Measurements from ENCODE around the gene MAP3K3. TPM values are rescaled to one million over a fixed set of nuclear protein-coding genes. Genes with fewer than 3 reads are reported as not detected.

Gene MAP3K3
- total and polyA plus RNA-seq, 4 donors, result 24.5 to 56.3 (median 41.5) TPM

DNA sequence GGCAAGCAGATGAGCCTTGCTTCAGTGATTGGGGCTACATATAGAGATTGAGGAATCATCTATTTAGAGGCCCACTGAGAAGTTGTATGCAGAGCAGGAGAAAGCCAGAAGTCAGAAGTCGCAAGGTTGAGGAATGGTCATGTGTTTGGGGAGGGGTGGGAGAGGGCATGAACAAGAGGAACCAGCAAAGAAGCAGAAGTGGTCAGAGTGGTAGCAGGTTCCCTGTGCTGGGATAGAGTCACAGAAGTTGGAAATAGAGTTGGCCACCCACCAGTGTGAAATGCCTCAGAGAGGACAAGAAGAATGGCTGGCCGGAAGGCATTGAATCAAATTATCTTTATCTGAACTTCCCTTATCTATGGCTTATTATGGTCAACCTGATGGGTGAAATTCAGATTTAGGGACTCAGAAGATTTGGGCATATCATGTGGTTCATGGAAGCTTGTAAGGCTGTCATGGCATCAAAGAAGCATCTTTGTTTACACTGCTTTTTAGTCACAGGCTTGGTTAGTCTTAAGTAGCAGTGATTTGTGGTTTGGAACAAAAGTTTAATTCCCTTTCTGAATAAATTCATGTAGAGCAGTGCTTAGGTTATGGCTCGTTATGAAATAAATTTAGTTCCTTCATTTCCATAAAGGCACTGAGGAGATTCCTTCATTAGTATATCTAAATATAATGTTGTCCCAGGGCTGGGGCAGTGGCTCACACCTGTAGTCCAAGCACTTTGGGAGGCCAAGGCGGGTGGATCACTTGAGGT is 19.7 kb downstream of the MAP3K3 start:
- H3K4me3 ChIP-seq, result no peak overlapping the region
- TF ChIP-seq, protein P1, sequence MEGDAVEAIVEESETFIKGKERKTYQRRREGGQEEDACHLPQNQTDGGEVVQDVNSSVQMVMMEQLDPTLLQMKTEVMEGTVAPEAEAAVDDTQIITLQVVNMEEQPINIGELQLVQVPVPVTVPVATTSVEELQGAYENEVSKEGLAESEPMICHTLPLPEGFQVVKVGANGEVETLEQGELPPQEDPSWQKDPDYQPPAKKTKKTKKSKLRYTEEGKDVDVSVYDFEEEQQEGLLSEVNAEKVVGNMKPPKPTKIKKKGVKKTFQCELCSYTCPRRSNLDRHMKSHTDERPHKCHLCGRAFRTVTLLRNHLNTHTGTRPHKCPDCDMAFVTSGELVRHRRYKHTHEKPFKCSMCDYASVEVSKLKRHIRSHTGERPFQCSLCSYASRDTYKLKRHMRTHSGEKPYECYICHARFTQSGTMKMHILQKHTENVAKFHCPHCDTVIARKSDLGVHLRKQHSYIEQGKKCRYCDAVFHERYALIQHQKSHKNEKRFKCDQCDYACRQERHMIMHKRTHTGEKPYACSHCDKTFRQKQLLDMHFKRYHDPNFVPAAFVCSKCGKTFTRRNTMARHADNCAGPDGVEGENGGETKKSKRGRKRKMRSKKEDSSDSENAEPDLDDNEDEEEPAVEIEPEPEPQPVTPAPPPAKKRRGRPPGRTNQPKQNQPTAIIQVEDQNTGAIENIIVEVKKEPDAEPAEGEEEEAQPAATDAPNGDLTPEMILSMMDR (IDR thresholded peaks at IDR 0.05; ENCODE audit: control extremely low read depth, extremely low read depth), result no peak
- DNase-seq, result peak in 2 of 3 donors; percentile 20 to 22
- H3K4me1 ChIP-seq (ENCODE audit: control insufficient read depth in 5 of 5, insufficient read depth in 5 of 5, low read length in 5 of 5), result peaks cover 0 to 13% (median 0%) of the 10 kb centered on the region in 5 donors
- H3K27ac ChIP-seq (ENCODE audit: low read depth in 1 of 2, low read length in 1 of 2), result no peak overlapping the region
- H3K9me3 ChIP-seq (ENCODE audit: control insufficient read depth in 4 of 4, insufficient read depth in 3 of 4, low read length in 3 of 4), result peaks cover 0 to 3% (median 0%) of the 10 kb centered on the region in 4 donors
- no peak overlapping the region for H3K9ac ChIP-seq (ENCODE audit: insufficient read depth in 1 of 2, low read length in 2 of 2)
- peak; percentile 71 for ATAC-seq (ENCODE audit: insufficient read depth, low FRiP score)
- peaks cover 5 to 23% (median 13%) of the 10 kb centered on the region in 4 donors for H3K36me3 ChIP-seq (ENCODE audit: control insufficient read depth in 4 of 4, insufficient read depth in 4 of 4, low read length in 4 of 4)
- no peaks in the 10 kb centered on the region for H3K27me3 ChIP-seq (ENCODE audit: control insufficient read depth in 3 of 3, insufficient read depth in 3 of 3, low read length in 2 of 3)
- WGBS, 2 donors, result 46 to 81% methylated on average over 4 of the region's 4 CpGs

DNA sequence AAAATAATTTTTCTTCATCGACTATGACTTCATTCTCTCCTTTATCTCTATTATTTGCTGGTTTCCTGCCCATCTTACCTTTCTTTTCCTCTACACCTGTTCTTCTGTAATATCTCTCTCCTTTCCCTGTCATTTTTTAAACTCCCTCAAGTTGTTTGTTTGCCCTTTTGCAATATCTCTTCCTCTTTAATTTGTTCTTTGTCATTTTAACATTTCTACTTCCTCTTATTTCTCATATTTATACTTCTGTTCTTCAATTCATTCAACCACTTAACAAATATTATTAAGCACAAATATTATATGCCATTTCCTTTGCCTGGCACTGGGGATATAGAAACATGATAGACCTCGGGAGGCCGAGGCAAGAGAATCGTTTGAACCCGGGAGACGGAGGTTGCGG is 22.6 kb downstream of the MAP3K3 start:
- 85 to 91% methylated on average over 7 of the region's 7 CpGs for WGBS, 2 donors
- peaks cover 0 to 13% (median 7%) of the 10 kb centered on the region in 5 donors for H3K4me1 ChIP-seq (ENCODE audit: control insufficient read depth in 5 of 5, insufficient read depth in 5 of 5, low read length in 5 of 5)
- peak overlapping the region in 1 of 2 donors; percentile 74 for H3K27ac ChIP-seq (ENCODE audit: low read depth in 1 of 2, low read length in 1 of 2)
- H3K4me3 ChIP-seq, result no peak overlapping the region
- H3K36me3 ChIP-seq (ENCODE audit: control insufficient read depth in 4 of 4, insufficient read depth in 4 of 4, low read length in 4 of 4), result peaks cover 12 to 17% (median 14%) of the 10 kb centered on the region in 4 donors
- H3K9me3 ChIP-seq (ENCODE audit: control insufficient read depth in 4 of 4, insufficient read depth in 3 of 4, low read length in 3 of 4), result peaks cover 0 to 3% (median 0%) of the 10 kb centered on the region in 4 donors
- ATAC-seq (ENCODE audit: insufficient read depth, low FRiP score) (no peak), DNase-seq (no peak)
- no peaks in the 10 kb centered on the region for H3K27me3 ChIP-seq (ENCODE audit: control insufficient read depth in 3 of 3, insufficient read depth in 3 of 3, low read length in 2 of 3)
- TF ChIP-seq, protein P1 (IDR thresholded peaks at IDR 0.05; ENCODE audit: control extremely low read depth, extremely low read depth), result no peak
- H3K9ac ChIP-seq (ENCODE audit: insufficient read depth in 1 of 2, low read length in 2 of 2), result no peak overlapping the region

DNA sequence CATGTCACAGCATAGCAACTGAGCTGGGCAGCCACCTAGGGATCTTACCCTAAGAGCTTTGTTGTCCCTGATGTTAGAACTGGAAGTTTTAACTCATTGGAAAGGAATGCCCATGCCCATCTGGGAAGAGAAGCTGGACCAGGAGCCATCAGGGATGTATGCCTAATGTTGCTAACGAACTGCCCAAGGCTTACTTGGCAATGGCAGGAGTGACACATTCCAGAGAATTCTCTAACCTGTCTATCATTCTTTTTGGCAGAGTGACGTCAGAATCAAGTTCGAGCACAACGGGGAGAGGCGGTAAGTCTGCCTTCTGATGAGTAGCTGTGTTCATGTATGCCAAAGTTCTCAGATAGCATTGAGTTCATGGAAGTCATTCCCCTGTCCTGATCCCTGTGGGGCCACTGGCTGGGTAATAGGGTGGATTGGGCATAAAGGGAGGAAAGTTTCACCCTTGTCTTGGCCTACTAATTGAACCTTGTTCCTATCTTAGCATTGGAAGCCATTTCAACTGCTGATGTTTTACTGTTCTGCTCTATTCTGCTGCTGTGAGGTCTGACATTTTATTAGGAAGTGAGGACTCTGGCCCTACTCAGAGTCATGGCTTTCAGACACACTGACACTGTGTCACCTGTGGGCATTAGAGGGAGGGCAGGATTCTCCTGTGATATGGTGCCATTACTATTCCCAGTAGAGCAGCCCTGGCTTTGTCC is 23.7 kb downstream of the MAP3K3 start:
- peaks cover 0 to 13% (median 7%) of the 10 kb centered on the region in 5 donors for H3K4me1 ChIP-seq (ENCODE audit: control insufficient read depth in 5 of 5, insufficient read depth in 5 of 5, low read length in 5 of 5)
- WGBS, 2 donors, result 81 to 87% methylated on average over 5 of the region's 5 CpGs
- no peaks in the 10 kb centered on the region for H3K27me3 ChIP-seq (ENCODE audit: control insufficient read depth in 3 of 3, insufficient read depth in 3 of 3, low read length in 2 of 3)
- peak overlapping the region; percentile 74 to 85 for H3K27ac ChIP-seq (ENCODE audit: low read depth in 1 of 2, low read length in 1 of 2)
- H3K9me3 ChIP-seq (ENCODE audit: control insufficient read depth in 4 of 4, insufficient read depth in 3 of 4, low read length in 3 of 4), result peaks cover 0 to 3% (median 0%) of the 10 kb centered on the region in 4 donors
- DNase-seq, result no peak
- TF ChIP-seq, protein P1 (IDR thresholded peaks at IDR 0.05; ENCODE audit: control extremely low read depth, extremely low read depth), result no peak
- H3K4me3 ChIP-seq, result no peak overlapping the region
- H3K9ac ChIP-seq (ENCODE audit: insufficient read depth in 1 of 2, low read length in 2 of 2), result no peak overlapping the region
- ATAC-seq (ENCODE audit: insufficient read depth, low FRiP score), result no peak
- H3K36me3 ChIP-seq (ENCODE audit: control insufficient read depth in 4 of 4, insufficient read depth in 4 of 4, low read length in 4 of 4), result peaks cover 12 to 17% (median 14%) of the 10 kb centered on the region in 4 donors
